ENCODE data around the gene OR10G6.
"Not testable (repeated sequence)": the region's sequence is repeated elsewhere in the genome, so short reads cannot be mapped to it uniquely, and the experiment has no call there.

The OR10G6 gene, protein sequence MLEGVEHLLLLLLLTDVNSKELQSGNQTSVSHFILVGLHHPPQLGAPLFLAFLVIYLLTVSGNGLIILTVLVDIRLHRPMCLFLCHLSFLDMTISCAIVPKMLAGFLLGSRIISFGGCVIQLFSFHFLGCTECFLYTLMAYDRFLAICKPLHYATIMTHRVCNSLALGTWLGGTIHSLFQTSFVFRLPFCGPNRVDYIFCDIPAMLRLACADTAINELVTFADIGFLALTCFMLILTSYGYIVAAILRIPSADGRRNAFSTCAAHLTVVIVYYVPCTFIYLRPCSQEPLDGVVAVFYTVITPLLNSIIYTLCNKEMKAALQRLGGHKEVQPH

DNA sequence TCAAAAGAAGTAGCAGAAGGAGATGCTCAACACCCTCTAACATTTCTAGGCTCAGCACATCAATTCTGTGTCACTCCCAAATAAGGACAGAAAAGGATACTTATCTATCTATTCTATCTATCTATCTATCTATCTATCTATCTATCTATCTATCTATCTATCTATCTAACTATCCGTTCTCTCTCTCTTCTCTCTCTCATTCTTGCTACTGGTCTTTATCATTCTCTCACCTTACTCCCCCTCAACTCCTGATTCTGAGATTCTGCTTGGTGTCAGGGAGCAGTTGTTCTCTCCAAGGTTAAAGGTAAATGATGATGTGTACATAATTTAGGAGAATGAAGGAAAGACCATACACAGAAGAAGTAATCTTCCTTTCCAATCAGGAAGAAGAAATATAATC, at the start of gene OR10G6:
OR10G6 (minus strand) TSS at position 43 of the 400 bp plus-strand sequence; CDS start at position 43, 0 bp downstream.
- no peak for DNase-seq

DNA sequence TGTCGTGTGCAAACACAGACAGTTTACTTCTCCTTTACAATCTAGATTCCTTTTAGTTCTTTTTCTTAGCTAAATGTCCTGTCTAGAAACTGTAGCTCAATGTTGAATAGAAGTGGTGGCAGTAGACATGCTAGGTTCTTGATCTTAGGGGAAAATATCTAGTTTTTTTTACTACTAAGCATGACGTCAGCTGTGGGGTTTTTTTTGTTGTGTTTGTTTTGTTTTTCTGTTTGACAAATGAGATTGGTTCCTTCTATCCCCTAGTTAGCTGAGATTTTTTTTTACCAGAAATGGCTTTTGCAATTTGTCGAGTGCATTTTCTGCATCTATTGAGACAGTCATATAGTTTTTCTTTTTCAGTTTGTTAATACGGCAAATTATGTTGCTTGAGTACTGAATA, 48.5 kb upstream of the OR10G6 start:
- DNase-seq = no peak

DNA sequence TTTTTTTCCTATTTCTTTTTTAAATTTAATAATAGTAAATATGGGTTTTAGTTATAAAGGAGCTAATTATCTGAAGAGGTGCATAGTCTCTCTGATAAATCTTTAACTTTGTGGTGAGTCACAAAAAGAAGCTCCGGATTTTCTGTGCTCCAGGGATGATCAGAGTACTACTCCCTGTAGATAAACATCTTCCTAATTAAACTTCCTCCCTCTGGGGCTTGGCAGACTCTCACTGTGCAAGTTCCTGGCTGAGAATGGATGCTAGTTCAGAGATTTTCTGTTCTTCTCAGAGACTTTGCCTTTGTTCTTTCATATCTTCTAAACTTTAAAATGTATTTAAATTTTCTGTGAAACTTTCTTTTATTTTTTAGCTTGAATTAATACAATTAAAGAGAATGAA, 46.3 kb upstream of the OR10G6 start, which contains the start of gene OR10G7:
OR10G7 (minus strand) TSS at position 72 of the 400 bp plus-strand sequence. CDS start 2,324 bp downstream, outside the sequence.
- no peak for DNase-seq

DNA sequence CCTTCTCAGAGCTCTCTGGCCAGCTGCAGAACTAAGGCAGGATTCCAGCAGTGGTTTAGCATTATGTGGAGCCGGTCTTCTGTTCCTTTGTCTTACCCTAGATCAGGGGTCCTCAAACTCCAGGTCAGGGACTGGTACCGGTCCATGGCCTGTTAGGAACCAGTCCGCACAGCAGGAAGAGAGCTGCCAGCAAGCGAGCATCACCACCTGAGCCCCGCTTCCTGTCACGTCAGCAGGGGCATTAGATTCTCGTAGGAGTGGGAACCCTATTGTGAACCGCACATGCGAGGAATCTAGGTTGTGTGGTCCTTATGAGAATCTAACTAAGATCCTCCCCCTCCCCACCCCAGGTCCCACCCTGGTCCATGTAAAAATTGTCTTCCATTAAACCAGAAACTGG, 44.6 kb upstream of the OR10G6 start:
- DNase-seq = no peak

DNA sequence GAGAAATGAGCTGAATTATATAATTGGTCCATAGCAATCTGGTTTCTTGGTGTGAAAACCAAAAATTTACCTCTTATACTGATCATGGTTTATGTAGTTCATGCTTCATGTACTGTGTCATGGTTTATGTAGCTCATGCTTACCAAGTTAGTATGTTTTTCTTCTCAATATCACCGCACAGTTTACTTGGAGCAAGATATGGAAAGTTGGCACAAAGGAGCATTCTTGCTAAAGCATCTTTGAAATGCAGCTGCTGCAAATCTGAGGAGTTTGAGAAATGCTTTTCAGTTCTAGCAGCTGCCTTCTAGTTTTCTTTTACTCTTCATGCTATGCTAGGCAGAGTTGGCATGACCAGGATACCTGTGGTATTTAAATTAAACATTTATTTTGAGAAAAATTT, 41.7 kb upstream of the OR10G6 start:
- DNase-seq = no peak

DNA sequence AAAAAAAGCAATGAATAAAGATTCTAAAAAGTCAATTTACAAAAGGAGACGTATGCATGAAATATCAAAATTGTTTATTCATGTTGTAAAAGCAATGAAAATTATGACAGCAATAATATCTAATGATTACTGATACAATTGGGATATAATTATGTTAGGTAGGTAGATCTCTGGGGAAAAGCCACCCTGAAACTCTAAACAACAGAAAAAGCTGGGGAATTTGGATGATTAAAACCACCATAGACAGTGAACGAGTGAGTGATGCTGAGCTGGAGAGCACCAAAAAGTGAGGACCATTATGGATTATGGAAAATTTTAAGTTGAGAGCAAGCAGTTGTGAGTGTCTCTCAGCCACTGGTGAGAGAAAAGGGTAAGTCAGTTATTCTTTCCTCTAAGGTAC, 31.5 kb upstream of the OR10G6 start, which contains the start of gene OR10G8:
OR10G8 (plus strand) TSS at position 301 of the 400 bp plus-strand sequence. CDS start 2,825 bp downstream, outside the sequence.
- no peak for DNase-seq

DNA sequence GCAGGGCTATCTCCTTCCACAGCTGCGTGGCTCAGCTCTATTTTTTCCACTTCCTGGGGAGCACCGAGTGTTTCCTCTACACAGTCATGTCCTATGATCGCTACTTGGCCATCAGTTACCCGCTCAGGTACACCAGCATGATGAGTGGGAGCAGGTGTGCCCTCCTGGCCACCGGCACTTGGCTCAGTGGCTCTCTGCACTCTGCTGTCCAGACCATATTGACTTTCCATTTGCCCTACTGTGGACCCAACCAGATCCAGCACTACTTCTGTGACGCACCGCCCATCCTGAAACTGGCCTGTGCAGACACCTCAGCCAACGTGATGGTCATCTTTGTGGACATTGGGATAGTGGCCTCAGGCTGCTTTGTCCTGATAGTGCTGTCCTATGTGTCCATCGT, 20.9 kb upstream of the OR10G6 start:
- DNase-seq = not testable (repeated sequence)

DNA sequence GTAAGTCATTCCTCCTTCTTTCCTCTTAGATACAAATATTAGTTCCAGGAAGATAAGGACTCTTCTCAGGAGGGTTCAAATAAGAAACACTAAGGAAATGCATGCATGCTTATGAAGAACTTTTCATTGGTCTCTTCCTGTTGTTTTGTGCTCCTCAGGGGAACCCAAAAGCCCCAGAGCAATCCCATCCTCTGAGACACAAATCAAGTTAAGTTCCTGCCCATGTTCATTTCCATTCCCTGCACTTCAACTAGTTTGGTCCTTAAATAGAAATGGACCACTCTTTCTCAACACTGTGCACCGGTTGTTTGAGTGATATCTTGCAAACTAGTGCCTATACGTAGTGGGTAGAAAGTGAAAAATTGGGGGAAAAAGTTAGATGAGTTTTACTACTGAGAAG, 17.7 kb upstream of the OR10G6 start, which contains the start of gene OR10G4:
OR10G4 (plus strand) TSS at position 301 of the 400 bp plus-strand sequence. CDS start 2,578 bp downstream, outside the sequence.
- no peak for DNase-seq

DNA sequence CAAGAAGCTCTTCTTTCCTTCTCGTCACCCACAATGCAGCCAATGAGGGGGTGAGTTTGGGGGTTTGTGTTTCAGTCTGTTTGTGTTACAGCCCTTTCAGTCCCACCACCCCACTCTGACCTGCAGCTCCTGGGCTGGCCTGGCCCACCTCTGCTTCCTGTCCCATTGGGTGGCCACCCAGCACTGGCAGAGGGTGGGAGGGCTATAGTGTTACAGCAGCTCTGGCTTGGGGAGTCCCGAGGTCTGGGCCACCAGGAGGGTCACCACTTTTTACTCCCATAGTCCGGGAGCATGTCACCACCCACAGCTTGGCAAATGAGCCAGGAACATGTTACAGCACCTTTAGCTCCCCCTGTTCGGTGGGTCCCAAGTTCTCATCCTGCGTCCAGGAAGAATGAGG, 15.7 kb downstream of the OR10G6 start:
- DNase-seq = no peak

DNA sequence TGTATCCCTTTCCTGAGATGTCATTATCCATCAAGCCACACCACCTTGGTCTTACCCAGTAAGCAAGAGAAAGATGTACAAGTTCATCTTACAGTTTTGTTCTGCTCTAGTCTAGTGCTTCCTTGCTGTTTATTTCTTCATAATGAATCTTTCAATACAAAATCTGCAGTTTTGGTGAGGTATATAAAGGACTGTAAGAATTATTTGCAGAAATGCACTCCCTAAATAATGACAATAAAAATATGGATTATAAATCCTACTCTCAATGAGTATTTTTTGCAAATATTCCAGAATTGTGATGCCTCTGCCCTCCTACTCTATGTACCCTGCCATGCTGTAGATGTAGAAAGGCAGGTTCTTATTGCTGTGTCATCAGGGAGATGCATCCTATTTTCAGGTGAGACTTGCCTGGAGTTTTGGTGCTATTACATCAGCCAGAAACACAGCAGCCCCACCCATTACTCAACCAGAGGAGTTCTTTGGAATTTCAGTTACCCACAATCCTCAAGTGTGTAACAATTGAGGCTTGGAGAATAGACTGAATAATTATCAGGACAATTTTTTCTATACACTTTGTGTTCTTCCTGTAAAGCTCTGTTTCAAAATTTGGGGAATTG, 17.1 kb downstream of the OR10G6 start, which contains the start of gene OR10S1:
OR10S1 (minus strand) TSS at position 51 of the 617 bp plus-strand sequence. CDS start 117 bp downstream, outside the sequence.
- no peak for DNase-seq

DNA sequence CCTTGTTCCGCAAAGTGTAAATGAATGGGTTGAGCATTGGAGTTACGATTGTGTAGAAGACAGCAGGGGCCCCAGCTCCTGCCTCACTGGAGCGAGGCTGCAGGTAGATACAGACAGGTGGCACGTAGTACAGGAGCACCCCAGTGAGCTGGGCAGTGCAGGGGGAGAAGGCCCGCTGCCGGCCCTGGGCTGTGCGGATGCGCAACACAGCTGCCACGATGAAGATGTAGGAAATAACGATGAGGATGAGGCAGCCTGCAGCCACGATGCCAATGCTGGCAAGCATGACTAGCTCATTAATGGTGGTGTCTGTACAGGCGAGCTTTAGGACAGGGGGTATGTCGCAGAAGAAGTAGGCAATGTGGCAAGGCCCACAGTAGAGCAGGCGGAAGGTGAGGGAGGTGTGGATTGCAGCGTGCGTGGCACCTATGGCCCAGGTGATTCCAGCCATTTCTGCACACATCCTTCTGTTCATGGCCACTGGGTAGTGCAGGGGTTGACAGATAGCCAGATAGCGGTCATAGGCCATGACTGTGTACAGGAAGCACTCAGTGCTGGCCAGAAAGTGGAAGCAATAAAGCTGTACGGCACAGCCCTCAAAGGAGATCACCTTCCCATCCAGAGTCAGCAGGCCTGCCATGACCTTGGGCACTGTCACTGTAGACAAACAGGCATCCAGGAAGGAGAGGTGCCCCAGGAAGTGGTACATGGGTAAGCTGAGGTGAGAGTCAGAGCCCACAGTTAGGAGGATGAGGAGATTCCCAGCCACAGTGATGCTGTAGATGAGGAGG, 18.0 kb downstream of the OR10G6 start:
- DNase-seq = no peak

DNA sequence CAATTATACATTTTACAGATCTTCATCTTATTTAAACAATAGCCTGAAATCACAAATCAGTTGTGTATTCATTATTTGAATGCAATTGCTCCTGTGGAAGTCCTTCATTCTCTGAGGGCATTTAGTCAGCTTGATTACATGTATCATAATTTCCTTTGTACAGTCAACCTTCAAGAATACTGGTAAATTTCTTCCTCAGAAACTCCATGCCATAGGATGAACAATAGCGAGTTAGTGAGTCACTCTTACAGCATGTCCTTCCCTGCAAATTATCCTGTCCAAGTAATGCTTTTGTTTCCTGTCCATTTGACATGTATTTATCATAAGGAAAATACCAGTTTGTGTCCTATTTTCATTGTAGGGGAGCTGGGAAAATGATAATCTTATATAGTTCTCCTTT, 21.1 kb downstream of the OR10G6 start:
- DNase-seq = no peak

DNA sequence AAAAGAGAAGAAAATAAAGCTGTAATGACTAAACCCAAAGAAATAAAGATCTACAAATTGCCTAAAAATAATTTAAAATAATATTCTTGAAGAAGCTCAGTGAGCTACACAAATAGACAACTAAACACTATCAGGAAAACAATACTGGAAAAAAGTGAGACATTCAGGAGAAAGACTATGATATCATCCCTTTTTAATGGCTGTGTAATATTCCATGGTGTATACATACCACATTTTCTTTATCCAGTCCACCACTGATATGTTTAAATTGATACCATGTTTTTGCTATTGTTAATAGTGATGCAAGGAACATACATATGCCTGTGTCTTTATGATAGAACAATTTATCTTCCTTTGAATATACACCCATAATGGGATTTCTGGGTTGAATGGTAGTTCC, 38.2 kb downstream of the OR10G6 start:
- DNase-seq = no peak

DNA sequence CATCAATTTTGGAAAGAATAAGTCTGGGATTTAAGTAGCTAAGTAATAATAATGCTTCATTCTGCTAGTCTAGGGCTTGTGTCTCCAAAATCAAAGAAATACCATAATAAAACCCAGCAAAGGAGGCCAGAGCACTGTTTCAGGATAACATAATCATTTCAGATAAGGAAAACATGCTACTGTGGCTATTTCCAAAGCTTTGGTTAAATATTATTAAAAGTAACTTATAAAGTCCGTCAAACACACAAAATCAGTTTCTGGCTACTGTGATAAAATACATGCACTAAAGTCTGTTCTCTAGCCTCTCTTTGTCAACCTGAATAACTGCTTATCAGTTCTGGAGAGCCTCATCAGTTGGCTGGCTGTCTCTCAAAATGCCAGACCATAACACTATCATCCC, 49.8 kb downstream of the OR10G6 start:
- DNase-seq = no peak
